ENCODE data around the gene DTNBP1.

DNA sequence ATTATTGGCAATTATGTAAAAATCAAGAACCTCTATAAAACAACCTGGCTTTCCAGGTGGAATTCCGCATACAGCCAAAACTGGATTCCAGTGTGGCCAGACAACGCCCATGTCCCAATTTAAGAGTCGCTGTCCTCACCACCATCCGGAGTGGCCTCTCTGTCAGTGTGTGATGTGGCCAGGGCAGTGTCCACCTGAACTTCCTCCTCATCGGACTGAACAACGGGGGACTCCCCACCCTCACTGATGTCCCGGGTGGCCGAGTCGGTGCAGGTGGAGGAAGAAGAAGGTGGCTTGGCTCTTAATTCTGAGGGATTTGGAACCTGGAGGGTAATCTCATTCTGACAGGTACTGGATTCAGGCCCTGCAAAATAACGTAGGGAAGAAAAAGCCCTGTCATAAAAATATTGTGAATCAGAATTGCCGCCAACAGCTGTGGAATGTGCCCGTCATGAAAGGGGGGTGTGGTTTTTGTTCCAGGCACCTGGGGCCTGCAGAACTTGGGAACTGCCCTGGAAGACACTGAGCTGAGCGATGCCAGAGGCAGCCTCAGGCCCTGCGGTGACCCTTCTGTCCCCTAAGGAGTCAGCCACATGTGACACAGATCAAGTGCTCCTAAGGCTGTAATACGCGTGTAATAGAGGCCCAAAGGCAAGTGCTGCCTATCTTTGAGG is 139.8 kb downstream of the DTNBP1 start:
- no peak for TF ChIP-seq POLR2A (IDR thresholded peaks at IDR 0.05)
- TF ChIP-seq, protein P1, sequence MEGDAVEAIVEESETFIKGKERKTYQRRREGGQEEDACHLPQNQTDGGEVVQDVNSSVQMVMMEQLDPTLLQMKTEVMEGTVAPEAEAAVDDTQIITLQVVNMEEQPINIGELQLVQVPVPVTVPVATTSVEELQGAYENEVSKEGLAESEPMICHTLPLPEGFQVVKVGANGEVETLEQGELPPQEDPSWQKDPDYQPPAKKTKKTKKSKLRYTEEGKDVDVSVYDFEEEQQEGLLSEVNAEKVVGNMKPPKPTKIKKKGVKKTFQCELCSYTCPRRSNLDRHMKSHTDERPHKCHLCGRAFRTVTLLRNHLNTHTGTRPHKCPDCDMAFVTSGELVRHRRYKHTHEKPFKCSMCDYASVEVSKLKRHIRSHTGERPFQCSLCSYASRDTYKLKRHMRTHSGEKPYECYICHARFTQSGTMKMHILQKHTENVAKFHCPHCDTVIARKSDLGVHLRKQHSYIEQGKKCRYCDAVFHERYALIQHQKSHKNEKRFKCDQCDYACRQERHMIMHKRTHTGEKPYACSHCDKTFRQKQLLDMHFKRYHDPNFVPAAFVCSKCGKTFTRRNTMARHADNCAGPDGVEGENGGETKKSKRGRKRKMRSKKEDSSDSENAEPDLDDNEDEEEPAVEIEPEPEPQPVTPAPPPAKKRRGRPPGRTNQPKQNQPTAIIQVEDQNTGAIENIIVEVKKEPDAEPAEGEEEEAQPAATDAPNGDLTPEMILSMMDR (IDR thresholded peaks at IDR 0.05), result no peak
- TF ChIP-seq POLR2AphosphoS5 (IDR thresholded peaks at IDR 0.05), result no peak
